Osteocyte (in vitro differentiated cells): Measurements from ENCODE around the gene SPINK7. TPM values are rescaled to one million over a fixed set of nuclear protein-coding genes. Genes with fewer than 3 reads are reported as not detected.
"Not testable (repeated sequence)": the region's sequence is repeated elsewhere in the genome, so short reads cannot be mapped to it uniquely, and the experiment has no call there.

Source experiments
- DNase-seq: peaks from one replicate; pipeline ENCODE4 v3.0.0; 2021; ENCODE audit warnings: mixed read lengths; ENCODE audit not compliant: unreplicated experiment; ENCODE audit errors: extremely low spot score
- H3K27ac Mint-ChIP-seq: one replicate; pipeline ENCODE4 v1.8.0; 2021; ENCODE audit warnings: mild to moderate bottlenecking, mixed read lengths; ENCODE audit not compliant: unreplicated experiment
- H3K27me3 Mint-ChIP-seq: one replicate; pipeline ENCODE4 v1.8.0; 2021; ENCODE audit warnings: mixed read lengths; ENCODE audit not compliant: unreplicated experiment
- H3K36me3 Mint-ChIP-seq: one replicate; pipeline ENCODE4 v1.8.0; 2021; ENCODE audit warnings: mixed read lengths; ENCODE audit not compliant: unreplicated experiment
- H3K4me1 Mint-ChIP-seq: one replicate; pipeline ENCODE4 v1.8.0; 2021; ENCODE audit warnings: mixed read lengths; ENCODE audit not compliant: unreplicated experiment
- H3K4me3 Mint-ChIP-seq: one replicate; pipeline ENCODE4 v1.8.0; 2021; ENCODE audit warnings: mild to moderate bottlenecking, moderate library complexity, mixed read lengths; ENCODE audit not compliant: unreplicated experiment
- H3K9me3 Mint-ChIP-seq: one replicate; pipeline ENCODE4 v1.8.0; 2021; ENCODE audit warnings: mixed read lengths; ENCODE audit not compliant: unreplicated experiment
- total RNA-seq: library from RNA; stranded (reverse); gene quantifications from 2 replicates; pipeline ENCODE4 v1.2.1, GENCODE V29; 2021
- TF ChIP-seq, protein P1 (sequence below): fragments of 200-600 bp; sonication (generic); IDR thresholded peaks from 2 replicates; pipeline ENCODE4 v1.5.0; 2021; ENCODE audit warnings: antibody characterized with exemption, mild to moderate bottlenecking, moderate library complexity

Gene SPINK7
- total RNA-seq, 1 donor from 2014 or later = not detected

DNA sequence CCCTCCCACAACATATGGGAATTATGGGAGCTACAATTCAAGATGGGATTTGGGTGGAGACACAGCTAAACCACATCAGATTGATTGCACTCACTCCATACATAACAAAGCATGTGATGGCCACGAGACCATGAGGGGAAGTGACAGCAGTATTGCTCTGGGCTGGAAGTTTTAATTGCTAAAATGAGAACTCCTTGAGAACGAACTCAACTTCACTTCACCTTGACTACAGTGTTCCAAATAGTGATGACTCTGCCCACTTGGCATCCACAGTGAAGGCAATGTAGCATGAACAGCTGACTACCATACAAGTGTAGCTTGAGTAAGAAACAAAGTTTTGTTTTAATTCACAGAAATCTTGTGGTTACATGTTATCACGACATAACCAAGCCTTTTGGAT lies 739 bp upstream of the SPINK7 start:
- Mint-ChIP-seq H3K4me3 (no peak overlapping the region), H3K36me3 (no peaks in the 10 kb centered on the region), H3K27ac (no peak overlapping the region), H3K4me1 (no peaks in the 10 kb centered on the region), H3K27me3 (peaks cover 17% of the 10 kb centered on the region), H3K9me3 (peaks cover 10% of the 10 kb centered on the region)
- DNase-seq = no peak
- TF ChIP-seq, protein P1, sequence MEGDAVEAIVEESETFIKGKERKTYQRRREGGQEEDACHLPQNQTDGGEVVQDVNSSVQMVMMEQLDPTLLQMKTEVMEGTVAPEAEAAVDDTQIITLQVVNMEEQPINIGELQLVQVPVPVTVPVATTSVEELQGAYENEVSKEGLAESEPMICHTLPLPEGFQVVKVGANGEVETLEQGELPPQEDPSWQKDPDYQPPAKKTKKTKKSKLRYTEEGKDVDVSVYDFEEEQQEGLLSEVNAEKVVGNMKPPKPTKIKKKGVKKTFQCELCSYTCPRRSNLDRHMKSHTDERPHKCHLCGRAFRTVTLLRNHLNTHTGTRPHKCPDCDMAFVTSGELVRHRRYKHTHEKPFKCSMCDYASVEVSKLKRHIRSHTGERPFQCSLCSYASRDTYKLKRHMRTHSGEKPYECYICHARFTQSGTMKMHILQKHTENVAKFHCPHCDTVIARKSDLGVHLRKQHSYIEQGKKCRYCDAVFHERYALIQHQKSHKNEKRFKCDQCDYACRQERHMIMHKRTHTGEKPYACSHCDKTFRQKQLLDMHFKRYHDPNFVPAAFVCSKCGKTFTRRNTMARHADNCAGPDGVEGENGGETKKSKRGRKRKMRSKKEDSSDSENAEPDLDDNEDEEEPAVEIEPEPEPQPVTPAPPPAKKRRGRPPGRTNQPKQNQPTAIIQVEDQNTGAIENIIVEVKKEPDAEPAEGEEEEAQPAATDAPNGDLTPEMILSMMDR = no peak

DNA sequence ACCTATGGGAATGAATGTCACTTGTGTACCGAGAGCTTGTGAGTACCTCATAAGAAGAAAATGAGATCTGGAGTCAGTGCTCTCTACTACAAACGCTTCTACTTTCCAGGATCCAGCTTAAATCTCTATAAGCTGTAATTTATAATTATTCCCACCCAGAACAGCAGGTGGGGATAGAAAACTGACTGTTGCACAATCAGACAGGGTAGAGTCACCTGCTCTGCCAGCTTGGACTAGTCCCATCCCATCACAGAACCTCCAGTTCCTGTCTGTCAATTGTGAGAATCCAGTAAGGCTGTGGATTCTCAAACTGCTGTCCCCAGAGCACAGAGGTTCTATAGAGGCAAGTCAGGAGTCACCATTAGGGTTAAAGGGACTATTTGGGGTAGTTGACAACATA lies 2.0 kb downstream of the SPINK7 start:
- H3K9me3 Mint-ChIP-seq = peaks cover 4% of the 10 kb centered on the region
- H3K4me1 Mint-ChIP-seq = no peaks in the 10 kb centered on the region
- H3K4me3 Mint-ChIP-seq = no peak overlapping the region
- DNase-seq = no peak
- peaks cover 10% of the 10 kb centered on the region for H3K27me3 Mint-ChIP-seq
- H3K27ac Mint-ChIP-seq = no peak overlapping the region
- TF ChIP-seq, protein P1 = no peak
- no peaks in the 10 kb centered on the region for H3K36me3 Mint-ChIP-seq

DNA sequence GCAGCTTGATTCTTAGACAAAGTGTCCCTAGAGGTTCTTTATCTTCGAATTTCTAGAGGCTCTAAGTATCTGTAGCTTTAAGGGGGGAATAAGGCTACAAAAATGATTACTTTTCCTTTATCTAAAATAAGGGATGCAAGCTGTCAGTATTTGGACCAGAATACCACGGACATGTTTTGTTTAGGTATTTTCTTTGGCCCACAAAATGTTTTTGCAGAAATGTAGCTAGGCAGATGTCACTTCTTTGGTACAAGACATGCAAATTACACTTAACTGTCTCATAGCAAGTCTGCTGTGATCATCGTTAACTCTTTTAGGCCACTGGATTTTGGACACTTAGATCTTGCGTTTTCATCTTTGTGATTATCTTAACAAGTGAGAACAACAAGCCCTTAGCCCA lies 2.5 kb downstream of the SPINK7 start:
- TF ChIP-seq, protein P1 = no peak
- H3K4me1 Mint-ChIP-seq = peaks cover 1% of the 10 kb centered on the region
- H3K27me3 Mint-ChIP-seq = peaks cover 13% of the 10 kb centered on the region
- H3K4me3 Mint-ChIP-seq = no peak overlapping the region
- H3K27ac Mint-ChIP-seq = no peak overlapping the region
- no peak for DNase-seq
- H3K36me3 Mint-ChIP-seq = no peaks in the 10 kb centered on the region
- H3K9me3 Mint-ChIP-seq = no peaks in the 10 kb centered on the region

DNA sequence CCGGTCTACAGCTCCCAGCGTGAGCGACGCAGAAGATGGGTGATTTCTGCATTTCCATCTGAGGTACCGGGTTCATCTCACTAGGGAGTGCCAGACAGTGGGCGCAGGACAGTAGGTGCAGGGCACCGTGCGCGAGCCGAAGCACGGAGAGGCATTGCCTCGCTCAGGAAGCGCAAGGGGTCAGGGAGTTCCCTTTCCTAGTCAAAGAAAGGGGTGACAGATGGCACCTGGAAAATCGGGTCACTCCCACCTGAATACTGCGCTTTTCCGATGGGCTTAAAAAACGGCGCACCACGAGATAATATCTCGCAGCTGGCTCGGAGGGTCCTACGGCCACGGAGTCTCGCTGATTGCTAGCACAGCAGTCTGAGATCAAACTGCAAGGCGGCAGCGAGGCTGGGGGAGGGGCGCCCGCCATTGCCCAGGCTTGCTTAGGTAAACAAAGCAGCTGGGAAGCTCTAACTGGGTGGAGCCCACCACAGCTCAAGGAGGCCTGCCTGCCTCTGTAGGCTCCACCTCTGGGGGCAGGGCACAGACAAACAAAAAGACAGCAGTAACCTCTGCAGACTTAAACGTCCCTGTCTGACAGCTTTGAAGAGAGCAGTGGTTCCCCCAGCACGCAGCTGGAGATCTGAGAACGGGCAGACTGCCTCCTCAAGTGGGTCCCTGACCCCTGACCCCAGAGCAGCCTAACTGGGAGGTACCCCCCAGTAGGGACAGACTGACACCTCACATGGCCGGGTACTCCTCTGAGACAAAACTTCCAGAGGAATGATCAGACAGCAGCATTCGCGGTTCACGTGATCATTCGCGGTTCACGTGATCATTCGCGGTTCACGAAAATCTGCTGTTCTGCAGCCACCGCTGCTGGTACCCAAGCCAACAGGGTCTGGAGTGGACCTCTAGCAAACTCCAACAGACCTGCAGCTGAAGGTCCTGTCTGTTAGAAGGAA lies 8.1 kb downstream of the SPINK7 start:
- not testable (repeated sequence) for H3K4me1 Mint-ChIP-seq, H3K9me3 Mint-ChIP-seq, DNase-seq, H3K27ac Mint-ChIP-seq, H3K36me3 Mint-ChIP-seq
- Mint-ChIP-seq H3K4me3 (peak overlapping the region; percentile 75), H3K27me3 (peaks cover 15% of the 10 kb centered on the region)

DNA sequence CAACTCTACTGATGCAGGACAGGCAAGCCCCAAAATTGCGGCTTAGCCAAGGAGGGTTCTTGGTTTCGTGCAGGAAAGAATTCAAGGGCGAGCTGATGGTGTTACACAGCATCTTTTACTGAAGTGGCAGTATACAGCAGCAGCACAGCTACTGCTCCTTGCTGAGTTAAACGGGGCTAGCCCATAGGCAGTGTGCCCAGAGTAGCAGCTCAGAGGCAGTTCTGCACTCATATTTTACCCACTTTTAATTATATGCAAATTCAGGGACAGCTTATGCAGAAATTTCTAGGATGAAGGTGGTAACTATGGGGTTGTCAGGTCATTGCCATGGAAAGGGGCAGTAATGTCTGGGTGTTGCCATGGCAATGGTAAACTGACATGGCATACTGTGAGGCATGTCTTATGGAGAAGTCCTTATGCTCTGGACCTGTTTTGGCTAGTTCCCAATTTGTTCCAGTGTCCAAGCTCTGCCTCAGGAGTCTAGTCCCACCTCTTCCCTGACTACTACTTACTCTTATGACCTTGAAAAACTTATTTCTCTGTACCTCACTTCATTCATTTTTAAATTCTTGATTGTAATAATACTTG lies 21.1 kb downstream of the SPINK7 start:
- no peaks in the 10 kb centered on the region for H3K27me3 Mint-ChIP-seq

More for the DNA sequence above, 21.1 kb downstream of the SPINK7 start:
- no peak overlapping the region for H3K27ac Mint-ChIP-seq
- peaks cover 5% of the 10 kb centered on the region for H3K9me3 Mint-ChIP-seq
- TF ChIP-seq, protein P1 = no peak
- no peak for DNase-seq
- H3K4me3 Mint-ChIP-seq = no peak overlapping the region
- H3K36me3 Mint-ChIP-seq = peaks cover 2% of the 10 kb centered on the region
- H3K4me1 Mint-ChIP-seq = no peaks in the 10 kb centered on the region
